ENCODE data around the gene AFF3.

DNA sequence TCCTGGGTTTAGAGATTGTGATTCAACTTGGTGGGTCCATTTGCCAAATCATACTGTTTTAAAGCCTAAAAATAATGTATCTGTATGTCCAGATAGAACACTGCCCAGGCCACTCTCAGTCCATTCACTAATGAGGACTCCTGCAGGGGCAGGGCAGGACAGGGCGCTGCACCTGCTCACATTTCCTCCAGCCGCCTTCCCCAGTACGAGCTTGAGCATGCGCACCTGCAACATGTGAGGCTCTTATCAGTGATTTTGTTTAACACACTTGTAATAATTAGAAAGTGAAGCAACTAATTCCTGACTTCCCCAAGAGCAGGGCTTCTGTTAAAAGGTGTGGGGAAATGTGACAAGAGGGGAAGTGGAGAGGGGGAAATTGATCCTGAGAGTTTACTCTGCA lies 89.7 kb downstream of the AFF3 start:
- TF ChIP-seq BACH2 (CRISPR knock-in tag; IDR thresholded peaks at IDR 0.05; ENCODE audit: borderline replicate concordance): no peak
- TF ChIP-seq, protein P1, sequence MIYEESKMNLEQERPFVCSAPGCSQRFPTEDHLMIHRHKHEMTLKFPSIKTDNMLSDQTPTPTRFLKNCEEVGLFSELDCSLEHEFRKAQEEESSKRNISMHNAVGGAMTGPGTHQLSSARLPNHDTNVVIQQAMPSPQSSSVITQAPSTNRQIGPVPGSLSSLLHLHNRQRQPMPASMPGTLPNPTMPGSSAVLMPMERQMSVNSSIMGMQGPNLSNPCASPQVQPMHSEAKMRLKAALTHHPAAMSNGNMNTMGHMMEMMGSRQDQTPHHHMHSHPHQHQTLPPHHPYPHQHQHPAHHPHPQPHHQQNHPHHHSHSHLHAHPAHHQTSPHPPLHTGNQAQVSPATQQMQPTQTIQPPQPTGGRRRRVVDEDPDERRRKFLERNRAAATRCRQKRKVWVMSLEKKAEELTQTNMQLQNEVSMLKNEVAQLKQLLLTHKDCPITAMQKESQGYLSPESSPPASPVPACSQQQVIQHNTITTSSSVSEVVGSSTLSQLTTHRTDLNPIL (CRISPR knock-in tag; IDR thresholded peaks at IDR 0.05; ENCODE audit: low read depth): no peak
- no peak for TF ChIP-seq SNAI2 (CRISPR knock-in tag; IDR thresholded peaks at IDR 0.05)
- TF ChIP-seq RARB (CRISPR knock-in tag; IDR thresholded peaks at IDR 0.05): no peak
- no peak for TF ChIP-seq TCF4 (CRISPR knock-in tag; IDR thresholded peaks at IDR 0.05; ENCODE audit: borderline replicate concordance)
- no peak for TF ChIP-seq ZNF8 (CRISPR knock-in tag; IDR thresholded peaks at IDR 0.05)
- no peak for TF ChIP-seq ZNF70 (CRISPR knock-in tag; IDR thresholded peaks at IDR 0.05)
- no peak for TF ChIP-seq ISL1 (CRISPR knock-in tag; IDR thresholded peaks at IDR 0.05)
- TF ChIP-seq, protein P2, sequence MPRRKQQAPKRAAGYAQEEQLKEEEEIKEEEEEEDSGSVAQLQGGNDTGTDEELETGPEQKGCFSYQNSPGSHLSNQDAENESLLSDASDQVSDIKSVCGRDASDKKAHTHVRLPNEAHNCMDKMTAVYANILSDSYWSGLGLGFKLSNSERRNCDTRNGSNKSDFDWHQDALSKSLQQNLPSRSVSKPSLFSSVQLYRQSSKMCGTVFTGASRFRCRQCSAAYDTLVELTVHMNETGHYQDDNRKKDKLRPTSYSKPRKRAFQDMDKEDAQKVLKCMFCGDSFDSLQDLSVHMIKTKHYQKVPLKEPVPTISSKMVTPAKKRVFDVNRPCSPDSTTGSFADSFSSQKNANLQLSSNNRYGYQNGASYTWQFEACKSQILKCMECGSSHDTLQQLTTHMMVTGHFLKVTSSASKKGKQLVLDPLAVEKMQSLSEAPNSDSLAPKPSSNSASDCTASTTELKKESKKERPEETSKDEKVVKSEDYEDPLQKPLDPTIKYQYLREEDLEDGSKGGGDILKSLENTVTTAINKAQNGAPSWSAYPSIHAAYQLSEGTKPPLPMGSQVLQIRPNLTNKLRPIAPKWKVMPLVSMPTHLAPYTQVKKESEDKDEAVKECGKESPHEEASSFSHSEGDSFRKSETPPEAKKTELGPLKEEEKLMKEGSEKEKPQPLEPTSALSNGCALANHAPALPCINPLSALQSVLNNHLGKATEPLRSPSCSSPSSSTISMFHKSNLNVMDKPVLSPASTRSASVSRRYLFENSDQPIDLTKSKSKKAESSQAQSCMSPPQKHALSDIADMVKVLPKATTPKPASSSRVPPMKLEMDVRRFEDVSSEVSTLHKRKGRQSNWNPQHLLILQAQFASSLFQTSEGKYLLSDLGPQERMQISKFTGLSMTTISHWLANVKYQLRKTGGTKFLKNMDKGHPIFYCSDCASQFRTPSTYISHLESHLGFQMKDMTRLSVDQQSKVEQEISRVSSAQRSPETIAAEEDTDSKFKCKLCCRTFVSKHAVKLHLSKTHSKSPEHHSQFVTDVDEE (CRISPR knock-in tag; IDR thresholded peaks at IDR 0.05): no peak
- TF ChIP-seq, protein P3, sequence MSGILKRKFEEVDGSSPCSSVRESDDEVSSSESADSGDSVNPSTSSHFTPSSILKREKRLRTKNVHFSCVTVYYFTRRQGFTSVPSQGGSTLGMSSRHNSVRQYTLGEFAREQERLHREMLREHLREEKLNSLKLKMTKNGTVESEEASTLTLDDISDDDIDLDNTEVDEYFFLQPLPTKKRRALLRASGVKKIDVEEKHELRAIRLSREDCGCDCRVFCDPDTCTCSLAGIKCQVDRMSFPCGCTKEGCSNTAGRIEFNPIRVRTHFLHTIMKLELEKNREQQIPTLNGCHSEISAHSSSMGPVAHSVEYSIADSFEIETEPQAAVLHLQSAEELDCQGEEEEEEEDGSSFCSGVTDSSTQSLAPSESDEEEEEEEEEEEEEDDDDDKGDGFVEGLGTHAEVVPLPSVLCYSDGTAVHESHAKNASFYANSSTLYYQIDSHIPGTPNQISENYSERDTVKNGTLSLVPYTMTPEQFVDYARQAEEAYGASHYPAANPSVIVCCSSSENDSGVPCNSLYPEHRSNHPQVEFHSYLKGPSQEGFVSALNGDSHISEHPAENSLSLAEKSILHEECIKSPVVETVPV (CRISPR knock-in tag; IDR thresholded peaks at IDR 0.05): no peak
- TF ChIP-seq ZFP30 (CRISPR knock-in tag; IDR thresholded peaks at IDR 0.05): no peak
- TF ChIP-seq, protein P4, sequence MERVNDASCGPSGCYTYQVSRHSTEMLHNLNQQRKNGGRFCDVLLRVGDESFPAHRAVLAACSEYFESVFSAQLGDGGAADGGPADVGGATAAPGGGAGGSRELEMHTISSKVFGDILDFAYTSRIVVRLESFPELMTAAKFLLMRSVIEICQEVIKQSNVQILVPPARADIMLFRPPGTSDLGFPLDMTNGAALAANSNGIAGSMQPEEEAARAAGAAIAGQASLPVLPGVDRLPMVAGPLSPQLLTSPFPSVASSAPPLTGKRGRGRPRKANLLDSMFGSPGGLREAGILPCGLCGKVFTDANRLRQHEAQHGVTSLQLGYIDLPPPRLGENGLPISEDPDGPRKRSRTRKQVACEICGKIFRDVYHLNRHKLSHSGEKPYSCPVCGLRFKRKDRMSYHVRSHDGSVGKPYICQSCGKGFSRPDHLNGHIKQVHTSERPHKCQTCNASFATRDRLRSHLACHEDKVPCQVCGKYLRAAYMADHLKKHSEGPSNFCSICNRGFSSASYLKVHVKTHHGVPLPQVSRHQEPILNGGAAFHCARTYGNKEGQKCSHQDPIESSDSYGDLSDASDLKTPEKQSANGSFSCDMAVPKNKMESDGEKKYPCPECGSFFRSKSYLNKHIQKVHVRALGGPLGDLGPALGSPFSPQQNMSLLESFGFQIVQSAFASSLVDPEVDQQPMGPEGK (CRISPR knock-in tag; IDR thresholded peaks at IDR 0.05; ENCODE audit: borderline replicate concordance): no peak
- TF ChIP-seq TOX (CRISPR knock-in tag; IDR thresholded peaks at IDR 0.05; ENCODE audit: borderline replicate concordance): no peak

All from SK-N-SH treated with all-trans-retinoic acid at 6 μM for 48 hours (cell line).